GM06990 (cell line): ENCODE measurements around the gene PNMA8C.

Source experiments
- DNase-seq: peaks from one replicate; pipeline ENCODE4 v3.0.0-alpha.2; 2011; ENCODE audit not compliant: insufficient read length; ENCODE audit errors: extremely low read depth
- H3K27me3 ChIP-seq: replicated peaks from 2 replicates; pipeline ENCODE4 v1.6.0; 2011; ENCODE audit warnings: low read length; ENCODE audit not compliant: control insufficient read depth, insufficient read depth
- H3K36me3 ChIP-seq: 2 replicates; pipeline ENCODE4 v1.5.1; 2011; ENCODE audit warnings: low read length; ENCODE audit not compliant: control insufficient read depth, insufficient read depth
- H3K4me3 ChIP-seq: replicated peaks from 2 replicates; pipeline ENCODE4 v1.5.1; 2011; ENCODE audit warnings: low read depth, mild to moderate bottlenecking, control low read depth, low read length
- CTCF ChIP-seq: IDR thresholded peaks from 2 replicates; pipeline ENCODE4 v1.5.1; 2011; ENCODE audit warnings: low read length, control low read depth, mild to moderate bottlenecking, inconsistent platforms; ENCODE audit not compliant: insufficient read depth, poor library complexity, severe bottlenecking

The PNMA8C gene

GRCh38 chr19:46394402-46394797, 34.3 kb downstream of the PNMA8C start:
- no peak for TF ChIP-seq CTCF
- no peak for DNase-seq
- no peaks in the 10 kb centered on the region for H3K27me3 ChIP-seq
- H3K4me3 ChIP-seq, result no peak overlapping the region
- H3K36me3 ChIP-seq, result peaks cover 3% of the 10 kb centered on the region

- peaks cover 4% of the 10 kb centered on the region for H3K36me3 ChIP-seq
- DNase-seq, result no peak
- no peak for TF ChIP-seq CTCF
- no peaks in the 10 kb centered on the region for H3K27me3 ChIP-seq
- H3K4me3 ChIP-seq, result no peak overlapping the region
Measured at GRCh38 chr19:46393456-46394401, 35.0 kb downstream of the PNMA8C start.

- DNase-seq, result no peak
- Histone ChIP-seq H3K36me3 (peaks cover 9% of the 10 kb centered on the region), H3K4me3 (no peak overlapping the region), H3K27me3 (no peaks in the 10 kb centered on the region)
- no peak for TF ChIP-seq CTCF
Measured at GRCh38 chr19:46392837-46393236, 35.9 kb downstream of the PNMA8C start.

GRCh38 chr19:46392252-46392801, 36.4 kb downstream of the PNMA8C start:
- TF ChIP-seq CTCF, result no peak

GRCh38 chr19:46391296-46392251, 37.2 kb downstream of the PNMA8C start:
- Histone ChIP-seq H3K4me3 (no peak overlapping the region), H3K36me3 (peaks cover 20% of the 10 kb centered on the region), H3K27me3 (no peaks in the 10 kb centered on the region)
- DNase-seq, result no peak
- no peak for TF ChIP-seq CTCF

More at GRCh38 chr19:46392252-46392801, 36.4 kb downstream of the PNMA8C start:
- H3K27me3 ChIP-seq, result no peaks in the 10 kb centered on the region
- no peak for DNase-seq
- peaks cover 14% of the 10 kb centered on the region for H3K36me3 ChIP-seq
- H3K4me3 ChIP-seq, result no peak overlapping the region
